ENCODE data around the gene TCF12.

- TF ChIP-seq POLR2A (IDR thresholded peaks at IDR 0.05; ENCODE audit: low read depth, low read length): no peak
- no peak for TF ChIP-seq JUN (IDR thresholded peaks at IDR 0.05; ENCODE audit: borderline replicate concordance, insufficient read depth, insufficient read length, low read depth)
- TF ChIP-seq CTCF (IDR thresholded peaks at IDR 0.05; ENCODE audit: extremely low read depth in 1 of 2, insufficient read depth in 1 of 2, low read depth in 1 of 2, low read length in 2 of 2): no peak
- no peak for TF ChIP-seq EZH2 (IDR thresholded peaks at IDR 0.05; ENCODE audit: borderline replicate concordance, low read depth, low read length, severe bottlenecking)
- TF ChIP-seq POLR2AphosphoS5 (IDR thresholded peaks at IDR 0.05; ENCODE audit: insufficient read depth, low read depth, low read length): no peak
Measured at GRCh38 chr15:57220205-57220604, 301.8 kb downstream of the TCF12 start.
